Ishikawa (cell line): ENCODE data around the gene PDLIM1.

ENCODE experiments used
- CEBPB ChIP-seq: IDR thresholded peaks from 2 replicates; pipeline ENCODE4 v1.6.1; 2012
- CREB1 ChIP-seq: IDR thresholded peaks from 2 replicates; pipeline ENCODE4 v1.6.1; 2012; ENCODE audit warnings: low read depth
- EP300 ChIP-seq: IDR thresholded peaks from 2 replicates; pipeline ENCODE4 v1.6.1; 2012; ENCODE audit warnings: borderline replicate concordance
- FOXM1 ChIP-seq: IDR thresholded peaks from 2 replicates; pipeline ENCODE4 v1.6.1; 2012; ENCODE audit warnings: low read depth, borderline replicate concordance
- MAX ChIP-seq: IDR thresholded peaks from 2 replicates; pipeline ENCODE4 v1.6.1; 2012
- NFIC ChIP-seq: IDR thresholded peaks from 2 replicates; pipeline ENCODE4 v1.6.1; 2012
- RAD21 ChIP-seq: IDR thresholded peaks from 2 replicates; pipeline ENCODE4 v1.6.1; 2012; ENCODE audit warnings: low read depth
- REST ChIP-seq: IDR thresholded peaks from 2 replicates; pipeline ENCODE4 v1.6.1; 2012; ENCODE audit warnings: low read depth, mild to moderate bottlenecking
- TAF1 ChIP-seq: IDR thresholded peaks from 2 replicates; pipeline ENCODE4 v1.6.1; 2012; ENCODE audit warnings: low read depth, mild to moderate bottlenecking
- USF1 ChIP-seq: IDR thresholded peaks from 2 replicates; pipeline ENCODE4 v1.6.1; 2012
- YY1 ChIP-seq: IDR thresholded peaks from 2 replicates; pipeline ENCODE4 v1.6.1; 2012; ENCODE audit warnings: low read depth
- ZBTB7A ChIP-seq: IDR thresholded peaks from 2 replicates; pipeline ENCODE4 v1.6.1; 2012; ENCODE audit warnings: low read depth

- TF ChIP-seq REST (no peak), EP300 (no peak), RAD21 (no peak), MAX (no peak), YY1 (no peak), FOXM1 (no peak), CREB1 (no peak), CEBPB (no peak), NFIC (no peak), USF1 (no peak), ZBTB7A (no peak), TAF1 (no peak)
These were observed 73.3 kb downstream of the PDLIM1 start for GRCh38 chr10:95217476-95217875.
